Neutrophil (primary cell): ENCODE measurements around the gene RAB4B.
"Not testable (repeated sequence)": the region's sequence is repeated elsewhere in the genome, so short reads cannot be mapped to it uniquely, and the experiment has no call there.

Source experiments
- H3K27ac ChIP-seq: fragments of 200-600 bp; sonication (generic); 2 replicates; pipeline ENCODE4 v1.5.1; 2016; ENCODE audit warnings: mild to moderate bottlenecking, moderate library complexity
- H3K27me3 ChIP-seq: fragments of 200-600 bp; sonication (generic); 2 replicates; pipeline ENCODE4 v1.6.0; 2016; ENCODE audit warnings: mild to moderate bottlenecking
- H3K36me3 ChIP-seq: fragments of 200-600 bp; sonication (generic); 2 replicates; pipeline ENCODE4 v1.5.1; 2017
- H3K4me1 ChIP-seq, 2 experiments: fragments of 200-600 bp in 1 of 2; sonication (generic) in 1 of 2; 1 replicate in 1 of 2; 2 replicates in 1 of 2; pipeline versions ENCODE4 v1.5.1 to v1.6.1; 2013 to 2016; ENCODE audit warnings: low read depth in 1 of 2, low read length in 1 of 2, mild to moderate bottlenecking in 1 of 2, moderate library complexity in 1 of 2; ENCODE audit not compliant: control insufficient read depth in 1 of 2, insufficient read depth in 1 of 2
- H3K4me3 ChIP-seq, 2 experiments: fragments of 200-600 bp in 1 of 2; sonication (generic) in 1 of 2; 1 replicate in 1 of 2; 2 replicates in 1 of 2; pipeline ENCODE4 v1.5.1; 2013 to 2016; ENCODE audit warnings: low read depth in 1 of 2, low read length in 1 of 2, mild to moderate bottlenecking in 1 of 2, moderate library complexity in 1 of 2
- H3K9me3 ChIP-seq: fragments of 200-600 bp; sonication (generic); 2 replicates; pipeline ENCODE4 v1.5.1; 2016
- CTCF ChIP-seq: fragments of 200-600 bp; sonication (generic); IDR thresholded peaks from 2 replicates; pipeline ENCODE4 v1.5.1; 2016; ENCODE audit warnings: antibody characterized with exemption

RAB4B gene

GRCh38 chr19:40822704-40823553 lies 44.9 kb downstream of the RAB4B start:
- peak overlapping the region; percentile 98 for H3K27ac ChIP-seq
- H3K4me1 ChIP-seq = peaks cover 69 to 83% of the 10 kb centered on the region in 2 experiments
- peak; percentile 28 for TF ChIP-seq CTCF
- peak overlapping the region; percentile 18 to 57 for H3K4me3 ChIP-seq
- H3K27me3 ChIP-seq, H3K36me3 ChIP-seq, H3K9me3 ChIP-seq: not testable (repeated sequence)

DNA sequence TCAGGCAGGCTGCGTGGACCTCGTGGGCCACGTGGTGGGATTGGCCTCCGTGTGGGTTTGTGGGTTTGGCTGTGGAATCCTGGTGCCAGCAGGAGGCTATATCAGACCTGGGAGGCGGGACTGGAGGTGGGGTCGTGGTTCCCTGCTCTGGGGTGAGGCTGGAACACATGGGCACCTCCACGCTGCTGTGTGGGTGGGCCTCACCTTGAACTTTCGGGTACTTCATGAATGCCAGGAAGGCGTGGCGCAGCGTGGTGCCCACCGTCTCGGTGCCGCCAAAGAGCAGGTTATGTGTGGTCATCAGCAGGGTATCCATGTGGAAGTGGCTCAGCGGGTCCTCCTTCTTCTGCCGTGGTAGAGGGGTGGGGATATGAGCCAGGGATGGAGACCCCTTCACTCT lies 46.9 kb downstream of the RAB4B start:
- peaks cover 49 to 66% of the 10 kb centered on the region in 2 experiments for H3K4me1 ChIP-seq
- H3K27ac ChIP-seq = peak overlapping the region; percentile 98
- H3K27me3 ChIP-seq, H3K36me3 ChIP-seq, H3K9me3 ChIP-seq, H3K4me3 ChIP-seq: not testable (repeated sequence)

- H3K4me3 ChIP-seq, H3K36me3 ChIP-seq, H3K9me3 ChIP-seq, H3K27me3 ChIP-seq: not testable (repeated sequence)
- Histone ChIP-seq H3K4me1 (peaks cover 47 to 61% of the 10 kb centered on the region in 2 experiments), H3K27ac (peak overlapping the region; percentile 98)
Measured at GRCh38 chr19:40825460-40826095, 47.5 kb downstream of the RAB4B start.

- not testable (repeated sequence) for H3K4me3 ChIP-seq, H3K27me3 ChIP-seq, H3K36me3 ChIP-seq, H3K9me3 ChIP-seq
- Histone ChIP-seq H3K27ac (peak overlapping the region; percentile 98), H3K4me1 (peaks cover 47 to 57% of the 10 kb centered on the region in 2 experiments)
Measured at GRCh38 chr19:40826312-40826698, 48.3 kb downstream of the RAB4B start.

GRCh38 chr19:40826699-40827385 lies 48.8 kb downstream of the RAB4B start:
- Histone ChIP-seq H3K27ac (peak overlapping the region; percentile 98), H3K4me1 (peaks cover 46 to 56% of the 10 kb centered on the region in 2 experiments)
- not testable (repeated sequence) for H3K9me3 ChIP-seq, H3K4me3 ChIP-seq, H3K36me3 ChIP-seq, H3K27me3 ChIP-seq

DNA sequence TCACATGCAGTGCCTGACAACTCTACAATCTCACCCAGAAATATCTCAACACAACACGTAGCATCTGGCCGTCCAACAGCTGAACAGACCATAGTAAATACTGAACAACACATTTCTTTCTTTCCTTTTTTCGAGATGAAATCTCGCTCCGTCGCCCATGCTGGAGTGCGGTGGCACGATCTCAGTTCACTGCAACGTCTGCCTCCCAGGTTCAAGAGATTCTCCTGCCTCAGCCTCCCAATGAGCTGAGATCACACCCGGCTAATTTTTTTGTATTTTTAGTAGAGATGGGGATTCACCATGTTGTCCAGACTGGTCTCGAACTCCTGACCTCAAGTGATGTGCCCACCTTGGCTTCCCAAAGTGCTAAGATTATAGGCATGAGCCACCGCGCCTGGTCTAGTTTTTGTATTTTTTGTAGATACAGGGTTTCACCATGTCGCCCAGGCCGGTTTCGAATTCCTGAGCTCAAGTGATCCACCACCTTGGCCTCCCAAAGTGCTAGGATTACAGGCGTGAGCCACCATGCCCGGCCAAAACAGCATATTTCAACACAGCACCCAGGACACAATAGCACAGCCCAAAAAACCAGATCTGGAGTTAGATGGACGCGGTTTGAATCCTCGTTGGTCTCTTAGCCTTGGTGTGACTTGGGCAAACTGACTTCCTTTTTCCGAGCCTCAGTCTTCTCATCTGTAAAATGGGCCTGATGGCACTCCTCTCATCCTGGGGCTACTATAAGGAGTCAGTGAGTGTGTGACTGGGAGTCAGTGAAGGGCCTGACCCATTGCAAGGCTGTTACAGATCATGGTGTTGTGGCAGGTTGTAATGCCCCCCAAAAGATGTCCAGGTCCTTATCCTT lies 49.6 kb downstream of the RAB4B start:
- Histone ChIP-seq H3K27me3 (no peaks in the 10 kb centered on the region), H3K27ac (peak overlapping the region; percentile 98)

More for the DNA sequence above, 49.6 kb downstream of the RAB4B start:
- H3K4me3 ChIP-seq = no peak overlapping the region
- H3K4me1 ChIP-seq = peaks cover 39 to 48% of the 10 kb centered on the region in 2 experiments
- no peaks in the 10 kb centered on the region for H3K9me3 ChIP-seq
- no peaks in the 10 kb centered on the region for H3K36me3 ChIP-seq
- TF ChIP-seq CTCF = no peak
